AG09319 (cell line): Measurements from ENCODE around the gene PRKAR1A.

Experiments used
- DNase-seq: peaks from one replicate; pipeline ENCODE4 v3.0.0-alpha.2; 2010; ENCODE audit warnings: low read depth; ENCODE audit errors: extremely low read depth
- TF ChIP-seq, protein P1 (sequence below): IDR thresholded peaks from 2 replicates; pipeline ENCODE4 v1.5.1; 2011; ENCODE audit warnings: low read depth, mild to moderate bottlenecking, inconsistent platforms, low read length, moderate library complexity

The PRKAR1A gene

GRCh38 chr17:68567035-68567434, 54.8 kb downstream of the PRKAR1A start:
- TF ChIP-seq, protein P1, sequence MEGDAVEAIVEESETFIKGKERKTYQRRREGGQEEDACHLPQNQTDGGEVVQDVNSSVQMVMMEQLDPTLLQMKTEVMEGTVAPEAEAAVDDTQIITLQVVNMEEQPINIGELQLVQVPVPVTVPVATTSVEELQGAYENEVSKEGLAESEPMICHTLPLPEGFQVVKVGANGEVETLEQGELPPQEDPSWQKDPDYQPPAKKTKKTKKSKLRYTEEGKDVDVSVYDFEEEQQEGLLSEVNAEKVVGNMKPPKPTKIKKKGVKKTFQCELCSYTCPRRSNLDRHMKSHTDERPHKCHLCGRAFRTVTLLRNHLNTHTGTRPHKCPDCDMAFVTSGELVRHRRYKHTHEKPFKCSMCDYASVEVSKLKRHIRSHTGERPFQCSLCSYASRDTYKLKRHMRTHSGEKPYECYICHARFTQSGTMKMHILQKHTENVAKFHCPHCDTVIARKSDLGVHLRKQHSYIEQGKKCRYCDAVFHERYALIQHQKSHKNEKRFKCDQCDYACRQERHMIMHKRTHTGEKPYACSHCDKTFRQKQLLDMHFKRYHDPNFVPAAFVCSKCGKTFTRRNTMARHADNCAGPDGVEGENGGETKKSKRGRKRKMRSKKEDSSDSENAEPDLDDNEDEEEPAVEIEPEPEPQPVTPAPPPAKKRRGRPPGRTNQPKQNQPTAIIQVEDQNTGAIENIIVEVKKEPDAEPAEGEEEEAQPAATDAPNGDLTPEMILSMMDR = no peak
- no peak for DNase-seq

DNA sequence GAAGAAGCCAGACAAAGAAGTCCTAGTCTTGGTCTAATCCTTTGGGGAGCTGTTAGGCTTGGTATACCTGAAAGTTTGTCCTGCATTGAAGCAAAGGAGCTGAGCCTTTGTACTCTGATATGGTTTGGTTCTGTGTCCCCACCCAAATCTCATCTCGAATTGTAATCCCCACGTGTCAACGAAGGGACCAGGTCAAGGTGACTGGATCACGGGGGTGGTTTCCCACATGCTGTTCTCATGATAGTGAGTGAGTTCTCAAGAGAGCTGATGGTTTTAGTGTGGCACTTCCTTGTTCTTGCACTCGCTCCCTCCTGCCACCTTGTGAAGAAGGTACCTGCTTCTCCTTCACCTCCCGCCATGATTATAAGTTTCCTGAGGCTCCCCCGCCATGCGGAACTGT, 55.4 kb downstream of the PRKAR1A start:
- no peak for DNase-seq
- TF ChIP-seq, protein P1 = no peak

- TF ChIP-seq, protein P1 = no peak
These were observed 56.4 kb downstream of the PRKAR1A start for GRCh38 chr17:68568581-68568980.

DNA sequence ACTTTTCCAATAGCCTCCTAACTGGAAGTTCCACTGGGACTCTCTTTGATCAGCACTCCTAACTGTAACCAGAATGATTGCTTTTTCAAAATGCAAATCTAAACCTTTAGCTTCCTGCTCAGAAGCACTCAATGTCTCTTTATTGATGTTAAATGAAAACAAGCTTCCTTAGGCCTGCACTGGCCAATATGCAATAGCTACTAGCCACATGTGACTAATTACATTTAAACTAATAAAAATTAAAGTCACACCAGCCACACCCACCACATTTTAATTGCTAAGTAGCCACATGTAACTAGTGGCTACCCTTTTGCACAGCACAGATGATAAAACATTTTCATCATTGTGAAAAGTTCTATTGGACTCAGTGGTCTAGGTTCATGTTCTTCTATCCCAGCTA, 57.1 kb downstream of the PRKAR1A start:
- TF ChIP-seq, protein P1 = no peak
- no peak for DNase-seq

More at GRCh38 chr17:68568581-68568980, 56.4 kb downstream of the PRKAR1A start:
- no peak for DNase-seq

GRCh38 chr17:68570526-68570925, 58.3 kb downstream of the PRKAR1A start:
- TF ChIP-seq, protein P1 = no peak
- DNase-seq = no peak

- TF ChIP-seq, protein P1 = no peak
- DNase-seq = no peak
These were observed 60.1 kb downstream of the PRKAR1A start for GRCh38 chr17:68572138-68572842.

- no peak for DNase-seq
- TF ChIP-seq, protein P1 = no peak
These were observed 61.1 kb downstream of the PRKAR1A start for GRCh38 chr17:68573338-68573737.
